Colonic mucosa (tissue), 4 donors: ENCODE data around the gene BEAN1. TPM values are rescaled to one million over a fixed set of nuclear protein-coding genes. Genes with fewer than 3 reads are reported as not detected.

Experiments
- DNase-seq: peaks from one replicate; pipeline ENCODE4 v3.0.0-alpha.2; 2020
- H3K27ac ChIP-seq: fragments of 200-600 bp; one replicate; pipeline ENCODE4 v1.8.0; 2021
- H3K27me3 ChIP-seq: fragments of 200-600 bp; one replicate; pipeline ENCODE4 v1.8.0; 2021
- H3K36me3 ChIP-seq: fragments of 200-600 bp; one replicate; pipeline ENCODE4 v1.8.0; 2021
- H3K4me1 ChIP-seq: fragments of 200-600 bp; one replicate; pipeline ENCODE4 v1.8.0; 2021; ENCODE audit warnings: mild to moderate bottlenecking
- H3K4me3 ChIP-seq: fragments of 200-600 bp; one replicate; pipeline ENCODE4 v1.8.0; 2021
- H3K9ac ChIP-seq, 2 donors: one replicate each; pipeline ENCODE4 v1.7.0; 2013; ENCODE audit warnings: control low read depth in 2 of 2, low read depth in 2 of 2, low read length in 2 of 2
- H3K9me3 ChIP-seq: fragments of 200-600 bp; one replicate; pipeline ENCODE4 v1.8.0; 2021
- intact Hi-C: fragments of 100-400 bp; cut with DNase I; formaldehyde crosslinking; loops from one replicate; pipeline ENCODE4 v1.14.1; 2022
- total RNA-seq, 2 donors: library from RNA; stranded (reverse); fragmentation: NEBNext Ultra II Directional in 1 of 2; extraction: Animal tissue kit (Norgen Biotek cat#: 25700) in 1 of 2; gene quantifications; one replicate each; pipeline ENCODE4 v1.2.1, GENCODE V29; 2021
- TF ChIP-seq, protein P1 (sequence below): fragments of 200-600 bp; IDR thresholded peaks from one replicate; pipeline ENCODE4 v1.8.0; 2022; ENCODE audit warnings: antibody characterized with exemption, mild to moderate bottlenecking
- donor health status: healthy.
- donor health status: DM: no; HTN: no; CAD: no.
- donor health status: DM: no; HTN: no; CAD: no.

Gene BEAN1
- total RNA-seq, 2 donors from 2014 or later: 0.32 TPM; not detected in 1

GRCh38 chr16:66525396-66526180 is 98.5 kb downstream of the BEAN1 start:
- TF ChIP-seq, protein P1, sequence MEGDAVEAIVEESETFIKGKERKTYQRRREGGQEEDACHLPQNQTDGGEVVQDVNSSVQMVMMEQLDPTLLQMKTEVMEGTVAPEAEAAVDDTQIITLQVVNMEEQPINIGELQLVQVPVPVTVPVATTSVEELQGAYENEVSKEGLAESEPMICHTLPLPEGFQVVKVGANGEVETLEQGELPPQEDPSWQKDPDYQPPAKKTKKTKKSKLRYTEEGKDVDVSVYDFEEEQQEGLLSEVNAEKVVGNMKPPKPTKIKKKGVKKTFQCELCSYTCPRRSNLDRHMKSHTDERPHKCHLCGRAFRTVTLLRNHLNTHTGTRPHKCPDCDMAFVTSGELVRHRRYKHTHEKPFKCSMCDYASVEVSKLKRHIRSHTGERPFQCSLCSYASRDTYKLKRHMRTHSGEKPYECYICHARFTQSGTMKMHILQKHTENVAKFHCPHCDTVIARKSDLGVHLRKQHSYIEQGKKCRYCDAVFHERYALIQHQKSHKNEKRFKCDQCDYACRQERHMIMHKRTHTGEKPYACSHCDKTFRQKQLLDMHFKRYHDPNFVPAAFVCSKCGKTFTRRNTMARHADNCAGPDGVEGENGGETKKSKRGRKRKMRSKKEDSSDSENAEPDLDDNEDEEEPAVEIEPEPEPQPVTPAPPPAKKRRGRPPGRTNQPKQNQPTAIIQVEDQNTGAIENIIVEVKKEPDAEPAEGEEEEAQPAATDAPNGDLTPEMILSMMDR: no peak
- no peak for DNase-seq
- peaks cover 1% of the 10 kb centered on the region for H3K36me3 ChIP-seq
- H3K27me3 ChIP-seq: no peaks in the 10 kb centered on the region
- H3K9ac ChIP-seq: no peak overlapping the region
- H3K9me3 ChIP-seq: no peaks in the 10 kb centered on the region
- H3K4me1 ChIP-seq: no peaks in the 10 kb centered on the region
- H3K4me3 ChIP-seq: no peak overlapping the region
- intact Hi-C loops: no loop called here
- H3K27ac ChIP-seq: peak overlapping the region; percentile 73

- intact Hi-C loops: no loop called here
- peaks cover 12% of the 10 kb centered on the region for H3K36me3 ChIP-seq
- no peak for DNase-seq
Measured at GRCh38 chr16:66528294-66528693, 101.2 kb downstream of the BEAN1 start.

GRCh38 chr16:66529475-66529874 is 102.4 kb downstream of the BEAN1 start:
- no peaks in the 10 kb centered on the region for H3K9me3 ChIP-seq
- H3K4me1 ChIP-seq: no peaks in the 10 kb centered on the region
- H3K9ac ChIP-seq: no peak overlapping the region
- H3K27ac ChIP-seq: no peak overlapping the region
- no peak for DNase-seq
- H3K36me3 ChIP-seq: peaks cover 12% of the 10 kb centered on the region
- no peak overlapping the region for H3K4me3 ChIP-seq
- TF ChIP-seq, protein P1: no peak
- H3K27me3 ChIP-seq: no peaks in the 10 kb centered on the region
- intact Hi-C loops: no loop called here

More at GRCh38 chr16:66528294-66528693, 101.2 kb downstream of the BEAN1 start:
- Histone ChIP-seq H3K9ac (no peak overlapping the region), H3K4me1 (no peaks in the 10 kb centered on the region), H3K9me3 (no peaks in the 10 kb centered on the region), H3K27me3 (no peaks in the 10 kb centered on the region), H3K27ac (no peak overlapping the region), H3K4me3 (no peak overlapping the region)
- TF ChIP-seq, protein P1: no peak

Other genes with a start within 250 kb of the BEAN1 start
- gene CDH5, start 60.6 kb upstream of the BEAN1 start, total RNA-seq: 10 to 100 TPM in 1 of 2 donors, 1 to 10 TPM in 1; 4.4 to 15.2 TPM
- 10 to 100 TPM; 11.9 to 17.0 TPM for gene TK2, start 122.8 kb downstream of the BEAN1 start, total RNA-seq
- 10 to 100 TPM; 41.5 to 58.4 TPM for gene CKLF, start 125.3 kb downstream of the BEAN1 start, total RNA-seq
- 1 to 10 TPM; 5.1 to 9.4 TPM for gene CMTM1, start 139.1 kb downstream of the BEAN1 start, total RNA-seq
- gene CMTM2, start 152.2 kb downstream of the BEAN1 start, total RNA-seq: not detected
- 1 to 10 TPM; 4.0 to 7.9 TPM for gene CMTM3, start 177.4 kb downstream of the BEAN1 start, total RNA-seq